HG02571 (cell line): ENCODE results near the gene E2F2.

Source experiments
- ATAC-seq: cut with Tn5 transposase; IDR thresholded peaks from one replicate; pipeline ENCODE4 v1.9.1; 2021; ENCODE audit warnings: mild to moderate bottlenecking, moderate library complexity; ENCODE audit not compliant: unreplicated experiment

E2F2 gene

GRCh38 chr1:23530747-23531561, at the start of gene E2F2:
TSS of gene E2F2 (minus strand) at chr1:23531233. CDS start at chr1:23530793, 440 bp downstream.
- no peak for ATAC-seq

- ATAC-seq = no peak
Measured at GRCh38 chr1:23578997-23579363, 47.9 kb upstream of the E2F2 start.

DNA sequence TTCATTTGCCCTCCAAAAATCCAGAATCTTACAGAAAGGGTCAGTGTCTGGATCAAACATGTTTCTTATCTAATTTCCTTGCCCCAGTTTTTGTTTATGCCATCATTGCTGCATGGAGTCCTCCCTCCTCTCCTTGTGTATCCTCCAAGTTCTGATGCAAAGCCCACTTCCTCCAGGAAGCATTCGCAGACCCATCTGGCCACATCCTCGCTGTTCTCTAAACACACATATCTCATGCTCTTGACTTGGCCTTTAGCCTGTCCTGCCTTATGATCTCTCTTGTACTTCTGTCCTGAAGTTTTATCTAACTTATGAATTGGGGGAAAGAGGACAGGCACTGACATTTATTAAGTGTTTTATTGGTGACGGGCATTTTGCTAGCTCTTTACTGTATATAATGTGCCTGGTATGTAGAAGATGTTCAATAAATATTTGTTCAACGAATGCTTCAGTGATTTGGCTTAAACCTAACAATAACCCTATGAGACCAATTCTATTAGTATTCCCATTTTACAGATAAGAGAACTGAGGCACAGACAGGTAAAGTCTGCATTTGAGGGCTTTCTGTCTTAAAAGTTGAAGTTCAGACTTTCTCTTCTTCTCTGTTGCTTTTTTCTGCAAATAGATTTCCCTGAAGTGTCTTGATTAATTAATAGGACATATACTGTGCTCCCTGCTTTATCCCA, 47.4 kb upstream of the E2F2 start:
- ATAC-seq = no peak

DNA sequence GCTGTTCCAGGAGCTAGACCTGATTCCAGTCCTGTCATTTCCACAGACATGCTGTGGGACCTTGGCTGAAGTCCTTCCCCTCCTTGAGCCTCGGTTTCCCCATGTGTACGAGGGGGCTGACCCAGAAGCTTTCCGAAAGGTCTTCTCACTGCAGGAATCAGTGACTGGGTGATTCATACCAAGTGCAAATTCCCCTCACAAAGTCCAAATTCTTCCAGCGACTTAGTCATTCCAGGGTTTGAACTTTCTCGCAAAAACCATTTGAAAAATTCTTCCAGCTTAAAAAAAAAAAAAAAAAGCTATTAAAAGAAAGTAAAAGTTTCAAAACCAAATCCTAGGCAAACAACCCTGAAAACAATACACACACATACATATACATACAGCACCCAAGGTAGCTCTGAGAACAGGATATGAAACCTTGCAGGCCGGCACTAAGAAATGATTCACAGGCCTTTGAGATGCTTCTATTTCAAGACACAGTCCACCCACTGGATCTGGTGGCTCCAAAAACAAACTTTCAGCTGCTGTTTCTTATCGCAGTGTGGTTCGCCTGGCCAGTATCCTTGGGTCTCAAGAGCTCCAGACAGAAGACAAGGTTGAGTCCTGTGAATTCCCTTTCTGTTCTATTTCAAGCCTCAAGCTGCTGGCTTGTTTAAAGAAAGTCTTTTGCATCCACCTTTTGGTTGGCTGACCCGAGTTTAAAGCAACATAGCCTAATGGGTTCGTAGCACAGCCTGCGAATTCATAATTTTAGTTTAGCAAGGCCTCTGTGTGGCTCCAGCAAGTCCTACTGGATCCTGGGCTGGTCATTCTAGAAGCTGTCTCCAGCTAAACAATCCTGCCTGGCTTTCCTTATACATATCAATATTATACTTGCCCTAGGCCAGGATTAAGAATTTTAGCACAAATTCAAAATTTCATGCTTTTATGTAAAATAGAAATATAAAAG, 46.3 kb upstream of the E2F2 start:
- no peak for ATAC-seq

DNA sequence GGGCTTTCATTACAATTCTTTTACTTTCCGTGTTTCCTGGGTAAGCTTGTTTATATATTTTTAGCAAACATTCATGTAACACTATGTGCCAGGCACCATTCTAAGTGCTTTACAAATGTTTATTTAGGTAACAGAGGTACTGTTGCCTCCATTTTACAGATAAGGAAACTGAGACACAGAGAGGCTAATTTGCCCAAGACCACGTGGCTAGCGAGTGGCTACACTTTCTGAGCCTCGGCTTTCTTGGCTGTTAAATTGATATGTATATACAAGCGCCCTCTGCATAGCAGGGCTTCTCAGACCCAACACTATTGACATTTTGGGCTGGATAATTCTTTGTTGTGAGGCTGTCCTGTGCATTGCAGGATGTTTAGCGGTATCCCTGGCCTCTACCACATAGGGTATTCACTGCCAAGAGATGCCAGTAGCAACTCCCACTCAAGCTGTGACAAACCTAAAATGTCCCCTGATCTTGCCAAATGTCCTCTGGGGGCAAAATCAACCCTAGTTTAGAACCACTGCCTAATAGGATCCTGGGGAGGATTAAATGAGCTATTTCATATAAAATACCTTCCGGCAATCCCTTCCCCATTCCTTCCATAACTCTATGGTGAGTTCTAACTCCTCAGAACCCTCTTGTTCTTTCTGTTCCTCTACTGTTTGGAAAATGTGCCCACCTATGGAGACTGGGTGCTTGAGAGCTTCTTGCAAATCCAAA, 45.5 kb upstream of the E2F2 start:
- ATAC-seq = no peak

DNA sequence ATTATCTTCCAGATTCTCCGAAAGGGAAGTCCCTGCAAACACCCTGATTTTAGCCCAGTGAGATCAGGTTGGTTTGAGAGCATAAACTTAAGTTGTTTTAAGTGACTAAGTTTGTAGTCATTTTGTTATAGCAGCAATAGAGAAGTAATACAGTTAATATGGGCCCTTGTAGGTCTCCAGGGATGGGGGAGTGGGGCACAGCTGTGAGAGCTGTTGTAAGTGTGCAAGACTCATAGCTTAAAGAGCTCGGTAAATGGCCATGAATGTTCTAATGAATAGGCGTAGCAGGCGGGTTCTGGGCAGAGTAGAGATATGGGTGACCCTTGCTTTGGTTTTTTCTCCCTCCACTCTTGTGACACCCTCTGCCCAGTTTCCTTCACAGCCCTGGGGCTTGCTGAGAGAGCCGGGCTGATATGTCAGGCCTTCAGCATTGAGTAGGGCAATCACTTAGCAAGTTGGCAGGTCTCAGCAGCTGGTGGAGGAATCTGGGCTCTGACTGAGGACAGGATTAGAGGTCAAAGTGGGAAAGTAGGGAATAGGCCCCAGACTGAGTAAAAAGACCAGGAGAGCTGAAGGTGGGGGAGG, 44.3 kb upstream of the E2F2 start:
- ATAC-seq = no peak

DNA sequence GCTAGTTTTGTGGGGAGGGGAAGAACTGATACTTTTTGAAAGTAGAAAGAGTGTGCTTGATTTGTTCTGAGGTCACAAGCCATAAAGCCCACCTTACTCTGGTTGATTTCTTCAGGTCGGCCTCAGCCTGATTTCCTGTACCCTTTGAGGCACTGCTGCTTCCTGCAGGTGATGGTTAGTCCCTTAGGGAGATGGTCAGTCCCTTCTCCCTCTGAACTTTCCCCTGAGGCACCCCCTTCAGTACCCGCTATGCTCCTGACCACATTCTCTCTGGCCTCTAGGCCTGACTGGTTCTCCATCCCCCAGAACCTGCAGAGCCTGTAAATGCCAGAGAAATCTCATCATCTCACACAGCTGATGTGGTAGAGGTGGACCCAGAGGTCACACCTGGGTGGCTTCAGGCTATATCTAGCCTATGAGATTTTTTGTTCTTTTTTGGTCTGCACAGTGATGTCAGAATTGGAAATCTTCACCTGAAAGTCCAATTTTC, 43.3 kb upstream of the E2F2 start:
- no peak for ATAC-seq

GRCh38 chr1:23573574-23574182, 42.6 kb upstream of the E2F2 start:
- no peak for ATAC-seq

- ATAC-seq = no peak
Measured at GRCh38 chr1:23571465-23571864, 40.4 kb upstream of the E2F2 start.

- no peak for ATAC-seq
Measured at GRCh38 chr1:23570001-23570691, 39.1 kb upstream of the E2F2 start.

- ATAC-seq = no peak
Measured at GRCh38 chr1:23568608-23569383, 37.8 kb upstream of the E2F2 start.

DNA sequence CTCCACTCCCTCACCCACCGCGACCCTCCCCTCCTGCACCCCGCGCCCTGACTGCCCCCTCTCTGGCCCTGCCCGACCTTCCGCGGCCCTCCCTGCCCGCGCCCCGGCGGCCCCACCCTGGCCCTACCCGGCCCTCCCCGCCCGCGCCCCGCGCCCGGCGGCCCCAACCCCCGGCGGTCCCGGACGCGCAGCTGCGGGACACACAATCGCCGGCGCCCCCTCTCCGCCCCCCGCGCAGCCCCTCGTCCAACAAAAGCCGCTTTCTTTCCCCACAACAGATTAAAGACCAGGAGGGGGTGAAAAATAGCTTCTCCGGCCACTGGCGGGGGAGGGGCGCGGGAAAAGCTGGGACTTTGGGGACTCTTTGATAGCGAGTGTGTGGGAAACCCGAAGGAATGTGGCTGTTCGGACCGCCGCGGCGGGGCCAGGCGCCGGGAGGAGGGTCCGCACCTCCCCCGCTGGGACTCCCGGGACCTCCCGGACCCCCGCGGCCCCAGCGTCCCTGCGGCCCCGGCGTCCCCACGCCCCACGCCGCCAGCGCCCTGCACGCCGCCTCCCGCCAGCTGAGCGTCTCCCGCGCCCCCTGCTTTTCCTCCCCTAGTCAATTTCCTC, 37.1 kb upstream of the E2F2 start:
- ATAC-seq = no peak

GRCh38 chr1:23567629-23567995, 36.6 kb upstream of the E2F2 start:
- no peak for ATAC-seq

DNA sequence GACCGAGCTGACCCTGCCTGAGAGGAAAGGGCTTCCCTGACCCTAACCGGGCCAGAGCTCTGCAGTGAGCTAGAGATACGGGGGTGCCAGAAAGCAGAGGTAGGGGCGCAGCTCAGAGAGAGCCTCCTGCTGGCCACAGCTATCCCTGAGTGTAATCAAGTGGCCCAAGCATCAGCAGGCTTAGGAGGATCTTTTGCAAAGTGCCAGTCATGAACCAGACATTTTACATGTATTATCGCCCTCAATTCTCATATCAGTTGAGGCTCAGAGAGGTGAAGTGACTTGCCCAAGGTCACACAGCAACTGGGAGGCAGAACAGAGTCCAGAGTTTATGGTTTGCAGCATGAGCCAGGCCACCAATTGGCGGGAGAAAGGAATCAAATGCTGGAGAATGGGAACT, 35.3 kb upstream of the E2F2 start:
- no peak for ATAC-seq

GRCh38 chr1:23565776-23566175, 34.7 kb upstream of the E2F2 start:
- no peak for ATAC-seq

- ATAC-seq = no peak
Measured at GRCh38 chr1:23564529-23565122, 33.6 kb upstream of the E2F2 start.

DNA sequence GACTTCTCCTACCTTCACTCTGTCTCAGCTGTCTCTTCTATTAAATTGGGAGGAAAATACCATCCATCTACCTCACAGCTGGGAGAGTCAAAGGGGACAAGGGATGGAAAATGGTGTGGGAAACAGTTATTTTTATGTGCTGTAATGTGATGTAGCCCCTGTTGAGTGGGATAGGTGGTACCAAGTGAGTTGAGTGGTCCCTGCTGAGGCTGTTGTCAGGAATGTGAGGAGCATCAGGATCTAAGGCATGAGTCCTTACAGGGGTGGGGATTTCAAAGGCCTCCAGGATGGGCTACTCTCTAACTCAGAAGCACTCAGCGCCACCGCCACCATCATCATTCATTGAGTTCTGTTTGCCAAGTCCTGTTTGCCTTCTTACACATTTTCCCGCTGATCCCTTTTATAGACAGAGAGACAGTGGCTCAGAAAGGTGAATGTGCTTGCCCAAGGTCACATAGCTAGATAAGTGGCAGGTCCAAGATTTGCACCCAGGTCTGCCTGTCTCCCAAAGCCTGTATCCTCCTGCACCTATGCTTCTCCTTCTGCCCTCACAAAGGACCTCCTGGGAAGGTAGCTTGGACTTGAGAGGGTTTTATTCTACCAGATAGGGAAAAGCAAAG, 32.8 kb upstream of the E2F2 start:
- ATAC-seq = no peak
